GM23338 (cell line): Measurements from ENCODE around the gene IARS2. TPM values are rescaled to one million over a fixed set of nuclear protein-coding genes. Genes with fewer than 3 reads are reported as not detected.

Experiments
- ATAC-seq: fragments of 200-7000 bp; cut with Tn5 transposase; 3 replicates; pipeline ENCODE4 v1.9.1; 2020
- DNase-seq: peaks from one replicate; pipeline ENCODE4 v3.0.0-alpha.2; 2015; ENCODE audit warnings: low spot score
- H2AFZ ChIP-seq: fragments of 200-600 bp; sonication (generic); 2 replicates; pipeline ENCODE4 v1.8.0; 2016; ENCODE audit warnings: antibody characterized with exemption, mild to moderate bottlenecking, moderate library complexity
- H3F3A ChIP-seq: fragments of 200-600 bp; sonication (generic); replicated peaks from 2 replicates; pipeline ENCODE4 v1.8.0; 2017; ENCODE audit warnings: antibody characterized with exemption, mixed run types, low read depth
- H3K27ac ChIP-seq: fragments of 200-600 bp; sonication (generic); 2 replicates; pipeline ENCODE4 v1.6.1; 2016; ENCODE audit warnings: low read depth
- H3K27me3 ChIP-seq: fragments of 200-600 bp; sonication (generic); 2 replicates; pipeline ENCODE4 v1.8.0; 2016; ENCODE audit warnings: mild to moderate bottlenecking, mixed run types, moderate library complexity; ENCODE audit not compliant: insufficient read depth
- H3K36me3 ChIP-seq: fragments of 200-600 bp; sonication (generic); 2 replicates; pipeline ENCODE4 v1.8.0; 2016; ENCODE audit warnings: mild to moderate bottlenecking; ENCODE audit not compliant: insufficient read depth
- H3K4me1 ChIP-seq: fragments of 200-600 bp; sonication (generic); 2 replicates; pipeline ENCODE4 v1.8.0; 2016; ENCODE audit warnings: mild to moderate bottlenecking, moderate library complexity; ENCODE audit not compliant: insufficient read depth
- H3K4me2 ChIP-seq: fragments of 200-600 bp; sonication (generic); 2 replicates; pipeline ENCODE4 v1.7.1; 2017; ENCODE audit warnings: mixed run types
- H3K4me3 ChIP-seq: fragments of 200-600 bp; sonication (generic); 2 replicates; pipeline ENCODE4 v1.6.1; 2016; ENCODE audit warnings: mixed run types
- H3K79me2 ChIP-seq: fragments of 200-600 bp; sonication (generic); replicated peaks from 2 replicates; pipeline ENCODE4 v1.8.0; 2017; ENCODE audit warnings: mild to moderate bottlenecking; ENCODE audit not compliant: insufficient read depth
- H3K9me2 ChIP-seq: fragments of 200-600 bp; sonication (generic); 2 replicates; pipeline ENCODE4 v1.8.0; 2017; ENCODE audit not compliant: insufficient read depth
- H4K20me1 ChIP-seq: fragments of 200-600 bp; sonication (generic); replicated peaks from 2 replicates; pipeline ENCODE4 v1.8.0; 2017; ENCODE audit warnings: mild to moderate bottlenecking; ENCODE audit not compliant: insufficient read depth
- H3K27ac Mint-ChIP-seq: 2 replicates; pipeline ENCODE4 v1.8.0; 2020; ENCODE audit warnings: inconsistent platforms, mild to moderate bottlenecking, moderate library complexity, mixed read lengths
- H3K27me3 Mint-ChIP-seq: 3 replicates; pipeline ENCODE4 v1.8.0; 2022; ENCODE audit warnings: low read depth, mild to moderate bottlenecking, moderate library complexity, mixed read lengths, inconsistent platforms; ENCODE audit not compliant: insufficient read depth, poor library complexity
- H3K36me3 Mint-ChIP-seq: 3 replicates; pipeline ENCODE4 v1.8.0; 2021; ENCODE audit warnings: low read depth, mild to moderate bottlenecking, inconsistent platforms, moderate library complexity, mixed read lengths
- H3K4me1 Mint-ChIP-seq: 3 replicates; pipeline ENCODE4 v1.8.0; 2020; ENCODE audit warnings: mild to moderate bottlenecking, inconsistent platforms, mixed read lengths
- H3K4me3 Mint-ChIP-seq: 3 replicates; pipeline ENCODE4 v1.8.0; 2021; ENCODE audit warnings: moderate library complexity, mild to moderate bottlenecking, inconsistent platforms, mixed read lengths
- H3K9me3 Mint-ChIP-seq: 3 replicates; pipeline ENCODE4 v1.8.0; 2020; ENCODE audit warnings: moderate library complexity, mild to moderate bottlenecking, inconsistent platforms, mixed read lengths
- CTCF ChIP-seq, 2 experiments: fragments of 200-600 bp in 1 of 2; sonication (generic) in 1 of 2; conservative IDR thresholded peaks; 2 replicates each; pipeline versions ENCODE4 v1.5.1 to v1.6.1; 2016 to 2017; ENCODE audit warnings: antibody characterized with exemption in 2 of 2, low read depth in 2 of 2, mild to moderate bottlenecking in 2 of 2, moderate library complexity in 1 of 2
- ETS1 ChIP-seq: IDR thresholded peaks from 2 replicates; pipeline ENCODE4 v1.6.1; 2016; ENCODE audit warnings: antibody characterized with exemption
- EZH2 ChIP-seq: fragments of 200-600 bp; sonication (generic); IDR thresholded peaks from one replicate; pipeline ENCODE4 v1.8.0; 2017; ENCODE audit warnings: antibody characterized with exemption, mild to moderate bottlenecking, low read depth; ENCODE audit not compliant: unreplicated experiment
- EZH2phosphoT487 ChIP-seq: fragments of 200-600 bp; sonication (generic); IDR thresholded peaks from one replicate; pipeline ENCODE4 v1.8.1; 2018; ENCODE audit warnings: antibody characterized with exemption; ENCODE audit not compliant: unreplicated experiment
- JUNB ChIP-seq: IDR thresholded peaks from one replicate; pipeline ENCODE4 v1.6.1; 2016; ENCODE audit warnings: antibody characterized with exemption; ENCODE audit not compliant: unreplicated experiment
- NANOG ChIP-seq: IDR thresholded peaks from 2 replicates; pipeline ENCODE4 v1.6.1; 2016; ENCODE audit warnings: antibody characterized with exemption, borderline replicate concordance
- POLR2AphosphoS5 ChIP-seq: IDR thresholded peaks from 2 replicates; pipeline ENCODE4 v1.6.1; 2016; ENCODE audit warnings: antibody characterized with exemption, low read depth
- REST ChIP-seq: IDR thresholded peaks from one replicate; pipeline ENCODE4 v1.6.1; 2018; ENCODE audit warnings: antibody characterized with exemption; ENCODE audit not compliant: unreplicated experiment
- STAT1 ChIP-seq: IDR thresholded peaks from one replicate; pipeline ENCODE4 v1.6.1; 2016; ENCODE audit warnings: antibody characterized with exemption; ENCODE audit not compliant: unreplicated experiment
- ZNF114 ChIP-seq: fragments of 250-450 bp; sonication (Bioruptor Pico); IDR thresholded peaks from 2 replicates; pipeline ENCODE4 v1.5.0; 2020; ENCODE audit warnings: mild to moderate bottlenecking, moderate library complexity
- ZNF331 ChIP-seq: fragments of 250-450 bp; sonication (Bioruptor Pico); IDR thresholded peaks from 2 replicates; pipeline ENCODE4 v1.5.0; 2020; ENCODE audit warnings: low read depth, mild to moderate bottlenecking, moderate library complexity
- polyA plus RNA-seq: library from polyadenylated mRNA; unstranded; fragments of >200 nt; fragmentation: Nextera tagmentation; extraction: Ambion mirVana; gene quantifications from 2 replicates; pipeline ENCODE4 v1.2.1, GENCODE V29; 2016
- total RNA-seq: library from RNA; depleted of rRNA; stranded (reverse); fragments of >200 nt; shearing (Covaris generic); gene quantifications from 2 replicates; pipeline ENCODE4 v1.2.3, GENCODE V29; 2014

The IARS2 gene
- total and polyA plus RNA-seq, 2 experiments from 2014 or later, result 33.3 to 75.6 TPM

GRCh38 chr1:220045356-220046051 is 48.4 kb upstream of the IARS2 start (continued):
- no peak for TF ChIP-seq REST

GRCh38 chr1:220046052-220046930 is 47.6 kb upstream of the IARS2 start, which contains the start of gene EPRS1:
TSS of gene EPRS1 (minus strand) at chr1:220046505. CDS start at chr1:220046388, 117 bp downstream.
- Histone ChIP-seq H3K4me2 (peak within 1 kb of the TSS; percentile 97), H3K4me3 (peak within 1 kb of the TSS; percentile 100), H3K4me1 (0 out of 2 replicates have a peak, but pooled peaks cover 6% of the 10 kb centered on the region), H3K79me2 (peaks cover 48% of the 10 kb centered on the region), H4K20me1 (no peaks in the 10 kb centered on the region; the same call in 1 of the 2 replicates), H3K9me2 (no peaks in the 10 kb centered on the region), H3F3A (0 out of 2 replicates have a peak, but pooled peaks cover 5% of the 10 kb centered on the region), H2AFZ (peak within 1 kb of the TSS; percentile 86), H3K36me3 (no peaks in the 10 kb centered on the region), H3K27me3 (no peaks in the 10 kb centered on the region), H3K27ac (peak within 1 kb of the TSS; percentile 87)
- Mint-ChIP-seq H3K9me3 (no peaks in the 10 kb centered on the region), H3K36me3 (peaks cover 19% of the 10 kb centered on the region), H3K27ac (peak within 1 kb of the TSS; percentile 94), H3K4me3 (peak within 1 kb of the TSS; percentile 98), H3K4me1 (peaks cover 7% of the 10 kb centered on the region), H3K27me3 (peaks cover 11% of the 10 kb centered on the region)
- DNase-seq (peak; percentile 98), ATAC-seq (peak; percentile 98)
- TF ChIP-seq STAT1, result no peak
- peak; percentile 80 for TF ChIP-seq ETS1
- no peak for TF ChIP-seq JUNB
- no peak for TF ChIP-seq EZH2
- TF ChIP-seq NANOG, result no peak
- TF ChIP-seq CTCF (conservative IDR thresholded peaks at IDR 0.05; ENCODE audit: low read depth in 2 of 2), result peak; percentile 42 to 53
- no peak for TF ChIP-seq EZH2phosphoT487
- TF ChIP-seq POLR2AphosphoS5, result peak; percentile 91
- no peak for TF ChIP-seq REST
- no peak for TF ChIP-seq ZNF331
- TF ChIP-seq ZNF114 (CRISPR knock-in tag), result no peak
